HG03432 (cell line): ENCODE data around the gene ALDH3A2.
"Not testable (repeated sequence)": the region's sequence is repeated elsewhere in the genome, so short reads cannot be mapped to it uniquely, and the experiment has no call there.

ENCODE experiments used
- ATAC-seq: cut with Tn5 transposase; IDR thresholded peaks from one replicate; pipeline ENCODE4 v1.9.1; 2021; ENCODE audit warnings: mild to moderate bottlenecking, moderate library complexity; ENCODE audit not compliant: unreplicated experiment

ALDH3A2 gene

GRCh38 chr17:19650826-19651225 is 2.3 kb downstream of the ALDH3A2 start:
- no peak for ATAC-seq

- ATAC-seq: no peak
Observed at GRCh38 chr17:19651451-19652238, 3.1 kb downstream of the ALDH3A2 start.

GRCh38 chr17:19652595-19652994 is 4.0 kb downstream of the ALDH3A2 start:
- ATAC-seq: no peak

- ATAC-seq: no peak
Observed at GRCh38 chr17:19654342-19654886, 5.9 kb downstream of the ALDH3A2 start.

- ATAC-seq: no peak
Observed at GRCh38 chr17:19654896-19655295, 6.3 kb downstream of the ALDH3A2 start.

- ATAC-seq: no peak
Observed at GRCh38 chr17:19656336-19656735, 7.8 kb downstream of the ALDH3A2 start.

GRCh38 chr17:19656851-19657581 is 8.5 kb downstream of the ALDH3A2 start:
- ATAC-seq: no peak

- no peak for ATAC-seq
Observed at GRCh38 chr17:19659366-19660177, 11.0 kb downstream of the ALDH3A2 start.

GRCh38 chr17:19660219-19660870 is 11.8 kb downstream of the ALDH3A2 start:
- ATAC-seq: no peak

GRCh38 chr17:19661121-19661520 is 12.6 kb downstream of the ALDH3A2 start:
- ATAC-seq: no peak

GRCh38 chr17:19663097-19663496 is 14.5 kb downstream of the ALDH3A2 start:
- no peak for ATAC-seq

- ATAC-seq: no peak
Observed at GRCh38 chr17:19664136-19664820, 15.7 kb downstream of the ALDH3A2 start.

- no peak for ATAC-seq
Observed at GRCh38 chr17:19664821-19665181, 16.2 kb downstream of the ALDH3A2 start.

- ATAC-seq: not testable (repeated sequence)
Observed at GRCh38 chr17:19669680-19670079, 21.1 kb downstream of the ALDH3A2 start.

- ATAC-seq: no peak
Observed at GRCh38 chr17:19670908-19671307, 22.4 kb downstream of the ALDH3A2 start.

- no peak for ATAC-seq
Observed at GRCh38 chr17:19671433-19671832, 22.9 kb downstream of the ALDH3A2 start.

- ATAC-seq: no peak
Observed at GRCh38 chr17:19672009-19672750, 23.6 kb downstream of the ALDH3A2 start.

GRCh38 chr17:19673623-19674022 is 25.1 kb downstream of the ALDH3A2 start:
- no peak for ATAC-seq

GRCh38 chr17:19676896-19677295 is 28.3 kb downstream of the ALDH3A2 start:
- ATAC-seq: no peak
